ENCODE data around the gene MAGOH. TPM values are rescaled to one million over a fixed set of nuclear protein-coding genes. Genes with fewer than 3 reads are reported as not detected.

Gene MAGOH
- total and polyA plus RNA-seq, 9 of the 15 experiments (the other 6 are each of a cell fraction or from before 2014, with no cell fraction given): 102 to 342 (median 135) TPM

DNA sequence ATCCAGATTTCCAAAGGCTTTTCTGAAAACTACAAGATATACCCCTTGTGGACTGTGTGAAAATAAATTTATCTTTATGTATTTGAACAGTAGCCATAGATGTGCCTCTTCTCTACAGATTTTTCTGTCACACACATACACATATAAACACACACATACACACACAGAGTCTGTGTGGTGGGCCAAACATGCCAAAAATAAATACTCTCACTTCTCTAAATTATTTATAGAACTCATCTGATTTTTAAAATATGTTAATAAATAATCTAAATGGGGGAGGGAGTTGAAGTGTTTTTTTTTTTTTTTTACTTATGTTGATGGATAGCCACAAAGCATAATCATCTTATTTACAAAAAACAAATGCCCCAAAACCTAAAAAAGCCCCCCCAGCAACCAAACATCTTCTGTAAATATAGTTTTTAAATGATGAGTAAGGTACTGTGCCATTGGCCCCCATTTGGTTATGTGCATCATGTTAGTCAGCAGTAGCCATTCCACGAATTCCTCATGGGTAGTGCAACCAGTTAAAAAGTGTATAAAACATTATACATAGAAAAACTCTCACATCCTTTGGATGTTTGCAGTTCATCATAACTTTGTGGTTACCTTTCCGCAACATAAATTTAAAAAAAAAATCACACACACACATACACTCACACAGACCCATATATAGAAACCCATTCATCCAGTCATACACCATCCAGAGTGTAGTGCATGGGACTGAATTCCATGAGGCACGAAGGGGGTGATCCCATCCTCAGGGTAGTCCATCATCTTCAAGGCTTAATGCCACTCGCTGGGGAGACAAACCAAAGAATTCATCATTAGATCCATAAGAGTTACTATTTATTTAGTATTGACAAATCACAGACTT lies 8.2 kb upstream of the MAGOH start (continued):
- TF ChIP-seq HINFP (tag; conservative IDR thresholded peaks at IDR 0.05; ENCODE audit: low read depth): no peak
- no peak for TF ChIP-seq RBBP5 (IDR thresholded peaks at IDR 0.05; ENCODE audit: borderline replicate concordance, insufficient read depth, low read length, poor library complexity, severe bottlenecking)
- no peak for TF ChIP-seq HMGN3 (IDR thresholded peaks at IDR 0.05; ENCODE audit: borderline replicate concordance, extremely low read depth, insufficient read length, low read depth, low read length)
- no peak for TF ChIP-seq HMBOX1 (IDR thresholded peaks at IDR 0.05)

- no peak for FAIRE-seq
- H4K20me1 ChIP-seq (replicated peaks; ENCODE audit: control insufficient read depth, insufficient read depth, low read length): no peaks in the 10 kb centered on the region
- no peaks in the 10 kb centered on the region for H3K9me1 ChIP-seq (ENCODE audit: control insufficient read depth, insufficient read depth, low read length)
- no peaks in the 10 kb centered on the region for H3K27me3 ChIP-seq (ENCODE audit: control insufficient read depth in 2 of 2, insufficient read depth in 2 of 2, low read length in 2 of 2)
- ATAC-seq: no peak
- no peaks in the 10 kb centered on the region for H3K79me2 ChIP-seq (ENCODE audit: control insufficient read depth, insufficient read depth, low read length)
- CTCF ChIA-PET (ENCODE audit: low intra/inter-chr PET ratio): no interaction called here
- POLR2A ChIA-PET: interaction anchor here (0.6 to 2.3 kb wide), 4 partner anchors 9 to 16 kb away, joined by 3 to 8 read pairs (median 5); no protein-coding TSS in a partner anchor
- no peak for DNase-seq (ENCODE audit: extremely low read depth in 1 of 4, low spot score in 3 of 4)
- in situ Hi-C loops (cut with MboI) (no loop called here), intact Hi-C loops (cut with micrococcal nuclease) (no loop called here)
- no peak overlapping the region for H3K4me2 ChIP-seq (ENCODE audit: insufficient read depth, low read length)
- no peak overlapping the region for H3K27ac ChIP-seq (ENCODE audit: extremely low read depth, low read depth, low read length)
- no peaks in the 10 kb centered on the region for H3K4me1 ChIP-seq (replicated peaks in 1 of 2; ENCODE audit: control insufficient read depth in 2 of 2, insufficient read depth in 2 of 2, low read length in 2 of 2)
- H3K9ac ChIP-seq (ENCODE audit: insufficient read depth in 1 of 2, low read depth in 2 of 2, low read length in 2 of 2): no peak overlapping the region
- 37% methylated on average over 4 of the region's 4 CpGs for WGBS (ENCODE audit: insufficient coverage, low coverage, missing lambda C conversion rate)
- no peak overlapping the region for H2AFZ ChIP-seq (ENCODE audit: low read depth, low read length)
- H3K4me3 ChIP-seq: no peak overlapping the region
- BruUV-seq (replicated peaks): no TSS peak
- H3K9me3 ChIP-seq (replicated peaks; ENCODE audit: control insufficient read depth, insufficient read depth, low read depth, low read length): no peaks in the 10 kb centered on the region; the same call in 1 of the 2 replicates
- TF ChIP-seq SUPT5H (IDR thresholded peaks at IDR 0.05): 0 out of 2 replicates have a peak, but pooled peaks have one; percentile 17
- TF ChIP-seq RFX1 (IDR thresholded peaks at IDR 0.05): no peak
- peaks cover 37% of the 10 kb centered on the region; the same call in 2 of the 3 replicates for H3K36me3 ChIP-seq (ENCODE audit: control insufficient read depth, insufficient read depth, low read length)
These were observed 5.8 kb upstream of the MAGOH start for GRCh38 chr1:53244141-53244540.

Measured in K562 (cell line).